RWPE1 (cell line): ENCODE data around the gene TGOLN2.
A peak's percentile ranks its signal among the peaks of the same experiment; 100 is the strongest.

Experiments used
- CTCF ChIA-PET: fragments of 350-600 bp; sonication (Branson Sonifier 250); formaldehyde crosslinking; extraction: SDS; loops from one replicate; lab custom pipeline; 2021; lab: Yijun Ruan, JAX
- POLR2A ChIA-PET: fragments of 400-600 bp; formaldehyde crosslinking; extraction: SDS; loops from one replicate; lab custom pipeline; 2020; ENCODE audit warnings: antibody characterized with exemption; ENCODE audit not compliant: low non-redundant PET; lab: Yijun Ruan, JAX
- DNase-seq: peaks from one replicate; pipeline ENCODE4 v3.0.0; 2012; ENCODE audit warnings: low spot score
- H3K27ac ChIP-seq: fragments of 450-650 bp; 2 replicates; pipeline ENCODE4 v1.5.1; 2017
- CTCF ChIP-seq: fragments of 450-650 bp; conservative IDR thresholded peaks from 2 replicates; pipeline ENCODE4 v1.5.1; 2017; ENCODE audit warnings: low read depth, mild to moderate bottlenecking

The TGOLN2 gene

DNA sequence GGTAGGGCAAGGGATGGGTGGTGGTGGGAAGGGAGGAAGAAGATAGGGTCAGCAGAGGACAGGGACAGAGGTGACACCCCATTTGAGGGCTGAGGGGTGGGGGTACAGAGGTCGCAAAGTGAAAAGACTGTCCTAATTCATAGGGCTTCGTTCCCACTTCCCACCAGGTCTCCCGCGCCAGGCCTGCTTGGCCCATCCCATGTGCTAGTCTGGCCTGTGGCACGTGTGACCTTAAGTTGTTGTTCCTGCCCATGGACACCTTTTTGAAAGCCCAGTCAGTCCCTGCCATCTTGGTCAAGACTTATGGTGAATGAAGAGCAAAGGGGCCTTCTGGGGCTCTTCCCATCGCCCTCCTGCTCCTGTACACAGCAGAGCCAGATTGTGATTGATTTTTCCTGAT lies 46.2 kb downstream of the TGOLN2 start:
- TF ChIP-seq CTCF, result no peak
- DNase-seq, result no peak
- CTCF ChIA-PET, result no interaction called here
- POLR2A ChIA-PET, result no interaction called here
- H3K27ac ChIP-seq, result peak overlapping the region; percentile 22; the same call in 1 of the 2 replicates

DNA sequence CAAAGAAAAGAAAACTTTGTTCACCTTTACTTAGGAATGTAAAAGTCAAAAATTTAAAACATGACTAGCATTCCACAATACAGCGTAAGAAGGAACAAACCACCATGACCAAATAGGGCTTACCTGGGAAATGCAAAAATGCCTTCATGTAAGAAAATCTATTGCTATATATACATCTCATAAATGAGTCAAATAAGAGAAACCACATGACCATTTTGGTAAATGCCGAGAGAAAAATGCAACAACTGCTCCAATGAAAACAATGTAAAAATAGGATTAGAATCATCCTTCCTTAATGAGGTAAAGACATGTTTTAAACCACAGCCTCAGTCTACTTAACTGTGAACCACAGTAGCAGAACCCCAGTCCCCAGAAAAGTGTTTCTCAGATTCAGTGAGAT lies 49.4 kb downstream of the TGOLN2 start:
- H3K27ac ChIP-seq, result peak overlapping the region; percentile 96
- ChIA-PET POLR2A (no interaction called here), CTCF (interaction anchor here (0.5 to 1.0 kb wide), 2 partner anchors 22 to 212 kb away, joined by 4 read pairs; no protein-coding TSS in a partner anchor)
- no peak for TF ChIP-seq CTCF
- DNase-seq, result no peak

- no peak for DNase-seq
- TF ChIP-seq CTCF, result no peak
- CTCF ChIA-PET, result interaction anchor here (0.5 to 1.0 kb wide), 2 partner anchors 23 to 211 kb away, joined by 4 read pairs; no protein-coding TSS in a partner anchor
- POLR2A ChIA-PET, result interaction anchor here (1.0 kb wide), 1 partner anchor 11 kb away, joined by 4 read pairs; no protein-coding TSS in a partner anchor
- peak overlapping the region; percentile 96 for H3K27ac ChIP-seq
These were observed 50.2 kb downstream of the TGOLN2 start for GRCh38 chr2:85277416-85278158.

DNA sequence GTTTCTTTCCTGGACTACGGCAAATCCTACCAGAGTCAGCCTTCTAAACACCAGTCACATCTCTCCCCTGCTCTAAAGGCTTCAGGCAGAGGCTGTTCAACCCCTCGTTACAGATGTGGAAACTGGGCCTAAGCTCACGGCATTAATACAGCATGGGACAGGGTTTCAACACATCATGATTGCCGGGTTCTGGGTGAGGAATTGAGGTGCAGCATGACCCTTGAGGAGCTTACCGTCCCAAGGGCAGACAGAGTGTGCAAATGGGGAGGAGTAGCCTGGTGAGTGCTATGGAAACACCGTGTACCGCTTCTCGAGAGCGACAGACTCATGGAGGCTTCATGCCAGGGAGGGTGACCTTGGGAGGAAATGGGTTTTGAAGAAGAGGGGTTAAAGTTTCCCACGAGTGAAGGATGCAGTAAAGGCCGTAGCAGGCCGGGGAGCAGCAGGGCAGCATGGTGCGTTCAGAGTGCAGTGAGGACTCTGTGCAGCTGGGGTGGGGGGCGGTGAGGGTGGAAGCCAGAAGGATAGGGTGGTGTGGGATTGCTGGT lies 51.1 kb downstream of the TGOLN2 start:
- H3K27ac ChIP-seq, result peak overlapping the region; percentile 96
- CTCF ChIA-PET, result interaction anchor here (0.6 kb wide), 1 partner anchor 8 kb away, joined by 3 read pairs; no protein-coding TSS in a partner anchor
- POLR2A ChIA-PET, result no interaction called here
- no peak for DNase-seq
- TF ChIP-seq CTCF, result no peak

DNA sequence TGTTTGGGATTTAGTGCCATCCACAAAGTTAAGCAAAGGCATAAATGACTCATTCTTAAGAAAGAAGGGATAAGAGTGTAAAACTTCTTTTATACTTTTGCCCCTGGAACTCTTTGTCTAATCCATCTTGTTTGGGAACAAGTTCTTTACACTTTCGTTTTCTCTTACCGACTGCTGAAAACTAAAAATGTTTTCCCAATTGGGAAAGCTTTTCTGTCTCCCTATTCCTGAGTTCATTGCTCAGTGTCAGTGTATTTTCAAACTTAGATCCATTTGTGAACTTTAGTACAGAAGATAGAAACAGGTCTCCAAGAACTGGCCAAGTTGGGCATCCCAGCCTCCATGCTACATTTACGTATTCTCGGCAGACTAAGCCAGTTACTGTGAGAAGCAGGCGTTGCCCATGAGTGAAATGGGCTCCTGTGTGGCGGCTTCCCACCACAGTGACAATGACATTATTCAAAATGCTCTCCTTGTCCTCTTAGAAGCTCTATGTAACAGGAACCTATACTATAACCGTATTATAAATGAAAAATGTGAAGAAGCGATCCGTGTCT lies 51.7 kb downstream of the TGOLN2 start:
- peak overlapping the region; percentile 96 for H3K27ac ChIP-seq
- DNase-seq, result no peak
- no peak for TF ChIP-seq CTCF
- ChIA-PET POLR2A (no interaction called here), CTCF (interaction anchor here (0.6 kb wide), 1 partner anchor 9 kb away, joined by 3 read pairs; no protein-coding TSS in a partner anchor)
